Activated CD4-positive, CD25-positive, alpha-beta regulatory T cell (primary cell): Measurements from ENCODE around the gene USP32.

ENCODE experiments used
- DNase-seq, 4 experiments: peaks; one replicate each; lab custom pipeline; 2025; lab: John Stamatoyannopoulos, UW

USP32 gene

DNA sequence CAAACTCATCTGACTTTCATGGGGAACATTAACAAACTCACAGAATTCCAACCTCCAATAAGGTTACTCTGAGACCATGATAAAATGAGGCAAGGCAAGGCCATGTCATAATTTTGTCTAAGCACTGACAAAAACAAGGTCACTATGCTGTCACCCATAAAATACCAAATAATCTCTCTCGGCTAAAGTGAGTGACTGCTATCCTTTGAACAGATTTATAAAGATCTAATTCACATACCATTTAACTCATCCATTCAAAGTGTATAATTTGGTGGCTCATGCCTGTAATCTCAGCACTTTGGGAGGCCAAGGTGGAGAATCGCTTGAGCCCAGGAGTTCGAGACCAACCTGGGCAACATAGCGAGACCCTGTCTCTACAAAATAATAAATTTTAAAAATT, 262.8 kb downstream of the USP32 start:
- DNase-seq = no peak
